Body of pancreas (tissue), 4 donors: Measurements from ENCODE around the gene KCNT2.

ENCODE experiments used
- CTCF ChIP-seq, 7 experiments: fragments of 450-650 bp in 4 of 7; fragments of 200-600 bp in 3 of 7; sonication (generic) in 3 of 7; IDR thresholded peaks; one replicate each; pipeline ENCODE4 v1.5.1; 2016 to 2019; ENCODE audit warnings: antibody characterized with exemption in 7 of 7
- POLR2A ChIP-seq, 3 donors: fragments of 450-650 bp; IDR thresholded peaks; one replicate each; pipeline ENCODE4 v1.6.1; 2016; ENCODE audit warnings: antibody characterized with exemption in 3 of 3, mild to moderate bottlenecking in 2 of 3

GRCh38 chr1:196590012-196590708 lies 18.1 kb downstream of the KCNT2 start:
- no peak for TF ChIP-seq CTCF (IDR thresholded peaks at IDR 0.05)
- no peak for TF ChIP-seq POLR2A (IDR thresholded peaks at IDR 0.05)
